H54 (cell line): ENCODE results near the gene RPL39L.

Experiments used
- DNase-seq: peaks from one replicate; pipeline ENCODE4 v3.0.0; 2011; ENCODE audit warnings: low spot score, mixed read lengths; ENCODE audit not compliant: insufficient read length
- FAIRE-seq: peaks from 3 replicates; lab custom pipeline; 2011; peaks lifted over from hg19 to GRCh38; lab: Jason Lieb, UNC
- POLR2A ChIP-seq: IDR thresholded peaks from 2 replicates; pipeline ENCODE4 v1.6.1; 2011; ENCODE audit warnings: low read depth, mild to moderate bottlenecking, low read length

RPL39L gene

DNA sequence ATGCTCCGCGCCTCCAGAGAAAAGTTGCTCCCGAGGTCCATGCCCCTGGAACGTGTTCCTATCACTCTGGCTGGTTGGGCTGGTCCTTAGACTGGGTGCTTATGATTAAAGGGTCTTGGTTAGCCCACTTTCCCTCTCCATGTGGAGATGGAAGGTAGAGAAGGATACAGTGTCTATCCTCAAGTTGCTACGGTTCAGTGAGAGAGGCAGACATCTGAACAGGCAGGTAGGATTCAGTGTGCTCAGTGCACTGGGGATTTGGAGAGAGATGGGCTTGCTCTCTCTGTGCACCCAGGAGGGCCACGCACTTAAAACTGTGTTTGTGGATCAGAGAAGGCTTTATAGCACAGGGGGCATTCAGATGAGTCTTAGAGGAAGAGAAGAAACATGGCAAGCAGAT, 63.0 kb downstream of the RPL39L start:
- TF ChIP-seq POLR2A, result no peak
- DNase-seq (no peak), FAIRE-seq (no peak)

DNA sequence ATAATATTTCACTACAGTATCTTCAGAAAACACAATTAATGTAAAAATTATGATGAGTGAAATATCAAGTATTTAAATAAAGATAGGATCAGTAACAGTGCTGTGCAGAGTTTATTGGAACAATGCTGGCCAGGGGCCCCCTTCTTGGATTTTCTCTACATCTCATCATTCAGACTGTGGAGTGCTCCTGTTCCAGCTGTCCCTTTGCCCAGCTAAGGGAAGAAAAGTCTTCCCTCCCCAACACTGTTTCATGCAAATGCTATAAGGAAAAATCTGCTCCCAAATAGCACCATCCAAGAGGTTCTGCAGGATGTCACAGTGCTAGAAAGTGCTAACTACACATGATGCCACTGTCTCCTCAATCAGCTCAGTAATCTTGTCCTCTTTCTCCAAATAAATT, 64.5 kb downstream of the RPL39L start:
- TF ChIP-seq POLR2A, result no peak
- DNase-seq, result no peak
- FAIRE-seq, result no peak

DNA sequence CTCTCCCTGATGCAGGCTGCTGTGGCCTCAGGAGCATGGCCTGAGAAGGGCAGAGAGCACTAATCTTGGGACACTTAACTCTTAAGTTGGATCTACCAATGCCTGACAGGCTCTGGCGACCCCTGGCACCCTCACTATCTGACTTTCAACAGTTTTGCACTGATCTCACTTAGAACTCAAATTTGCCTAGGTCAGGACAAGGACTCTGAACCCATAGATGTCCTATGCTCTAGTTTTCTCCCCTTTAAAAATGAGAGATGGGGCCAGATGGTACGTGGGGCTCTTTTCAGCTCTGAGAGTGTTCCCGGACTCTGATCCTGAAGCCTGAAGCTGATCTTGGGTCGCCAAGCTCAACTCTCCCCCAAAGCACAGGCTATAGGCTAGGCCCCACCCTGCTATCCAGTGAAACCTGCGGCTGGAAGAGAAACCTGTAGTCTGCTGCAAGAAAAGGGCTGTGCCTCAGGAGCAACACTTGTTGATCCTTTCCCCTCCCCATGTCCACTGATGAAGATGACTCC, 65.7 kb downstream of the RPL39L start:
- no peak for TF ChIP-seq POLR2A
- FAIRE-seq, result no peak

DNA sequence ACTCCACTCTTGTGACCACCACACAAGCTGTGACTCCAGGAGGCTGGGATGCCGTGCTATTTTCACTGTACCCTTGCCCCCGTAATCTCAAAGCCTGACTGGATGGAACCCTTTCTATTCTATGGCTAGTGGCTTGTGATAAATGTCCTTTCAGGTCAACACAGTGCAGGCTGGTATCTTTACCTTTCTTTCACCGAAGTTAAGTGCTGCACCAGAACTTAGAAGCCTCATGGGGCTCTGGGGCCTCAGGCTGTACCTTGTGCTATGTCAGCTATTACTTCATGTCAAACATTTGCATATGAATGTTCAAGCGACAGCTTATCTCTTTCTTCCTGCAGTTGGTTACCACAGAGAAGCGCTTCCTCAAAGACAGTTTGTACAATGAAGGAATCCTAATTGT, 66.8 kb downstream of the RPL39L start:
- DNase-seq (no peak), FAIRE-seq (no peak)
- TF ChIP-seq POLR2A, result no peak

More for the DNA sequence above, 65.7 kb downstream of the RPL39L start:
- no peak for DNase-seq

DNA sequence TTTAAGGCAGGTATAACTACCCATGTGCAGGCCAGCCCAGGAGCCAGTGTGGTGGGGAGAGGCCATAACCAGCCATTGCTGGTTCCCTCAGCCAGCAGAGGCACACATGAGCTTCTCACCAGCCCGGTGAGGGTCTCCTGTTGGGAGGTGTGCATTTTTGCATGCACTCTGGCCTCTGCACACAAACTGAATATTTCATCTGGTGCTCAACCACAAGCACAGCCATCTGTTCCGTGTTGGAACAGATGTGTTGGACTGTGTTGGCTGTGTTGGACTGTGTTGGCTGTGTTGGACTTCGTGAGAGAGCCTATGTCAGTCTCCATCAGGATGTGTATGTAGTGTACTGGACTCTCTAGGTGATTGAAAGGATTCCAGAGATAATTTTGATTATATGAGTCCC, 67.2 kb downstream of the RPL39L start:
- FAIRE-seq (no peak), DNase-seq (no peak)
- TF ChIP-seq POLR2A, result no peak
